ENCODE results near the gene PTPRA. TPM values are rescaled to one million over a fixed set of nuclear protein-coding genes. Genes with fewer than 3 reads are reported as not detected.

The PTPRA gene
- total and polyA plus RNA-seq, 10 of the 15 experiments (the other 5 are each of a cell fraction or from before 2014, with no cell fraction given), result 3.9 to 62.1 (median 34.6) TPM

DNA sequence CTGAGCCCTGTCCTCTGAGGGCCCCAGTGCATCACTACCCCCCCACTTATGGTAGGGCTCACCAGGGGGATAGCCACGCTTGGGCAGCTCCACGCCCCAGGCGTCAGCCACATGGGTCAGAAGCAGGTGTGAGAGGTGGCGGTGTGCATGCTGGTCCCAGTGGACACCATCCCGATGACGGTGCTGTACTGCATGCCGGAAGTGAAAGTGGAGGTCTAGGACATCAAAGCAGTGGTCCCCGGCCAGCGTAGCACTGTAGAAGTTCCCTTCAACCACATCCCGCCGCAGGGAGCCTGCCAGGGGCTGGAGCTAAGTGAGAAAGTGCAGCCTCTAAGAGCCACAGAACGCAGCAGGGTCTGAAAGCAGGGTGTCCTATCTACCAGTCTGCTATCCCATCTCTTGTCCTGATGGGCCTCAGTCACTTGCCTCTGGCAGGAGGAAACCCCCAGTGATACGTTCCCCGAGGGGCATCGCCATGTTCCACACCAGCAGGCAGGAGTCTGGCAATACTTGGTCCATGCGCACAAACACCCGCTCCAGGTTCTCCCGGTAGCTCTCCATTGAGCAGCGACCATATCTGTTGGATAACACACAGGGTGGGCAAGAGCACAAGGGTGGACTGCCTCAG is 35.0 kb upstream of the PTPRA start (continued):
- TF ChIP-seq KAT2A (conservative IDR thresholded peaks at IDR 0.05; ENCODE audit: control insufficient read depth, low read depth, low read length) (no peak), ZNF207 (IDR thresholded peaks at IDR 0.05; ENCODE audit: borderline replicate concordance) (no peak), HDGF (IDR thresholded peaks at IDR 0.05) (no peak), NFYA (IDR thresholded peaks at IDR 0.05; ENCODE audit: borderline replicate concordance, low read depth, low read length) (no peak), ESRRA (IDR thresholded peaks at IDR 0.05; ENCODE audit: low read length) (no peak), POLR2A (IDR thresholded peaks at IDR 0.05; ENCODE audit: low read depth, low read length) (no peak), BCL11A (IDR thresholded peaks at IDR 0.05; ENCODE audit: low read depth, low read length) (peak; percentile 33; the same call in 1 of the 2 replicates), SUPT20H (IDR thresholded peaks at IDR 0.05; ENCODE audit: borderline replicate concordance, control insufficient read depth, low read depth, low read length) (no peak), SMAD1 (IDR thresholded peaks at IDR 0.05; ENCODE audit: low read depth, partially characterized antibody) (no peak), DPF2 (IDR thresholded peaks at IDR 0.05) (peak; percentile 38; the same call in 1 of the 2 replicates), ATF7 (IDR thresholded peaks at IDR 0.05; ENCODE audit: low read depth) (0 out of 2 replicates have a peak, but pooled peaks have one; percentile 15), BHLHE40 (IDR thresholded peaks at IDR 0.05; ENCODE audit: borderline replicate concordance in 1 of 2, low read depth in 2 of 2, low read length in 1 of 2) (peak; percentile 12 to 79; a peak in 2 of 4 replicates), RUNX3 (IDR thresholded peaks at IDR 0.05; ENCODE audit: low read length) (peak; percentile 89), MEF2B (IDR thresholded peaks at IDR 0.05; ENCODE audit: partially characterized antibody, poor library complexity, severe bottlenecking) (peak; percentile 49), MYC (IDR thresholded peaks at IDR 0.05; ENCODE audit: insufficient read depth, insufficient read length, insufficient replicate concordance, low read length, severe bottlenecking) (no peak), SUZ12 (IDR thresholded peaks at IDR 0.05; ENCODE audit: unreplicated experiment) (no peak)
- TF ChIP-seq, protein P1, sequence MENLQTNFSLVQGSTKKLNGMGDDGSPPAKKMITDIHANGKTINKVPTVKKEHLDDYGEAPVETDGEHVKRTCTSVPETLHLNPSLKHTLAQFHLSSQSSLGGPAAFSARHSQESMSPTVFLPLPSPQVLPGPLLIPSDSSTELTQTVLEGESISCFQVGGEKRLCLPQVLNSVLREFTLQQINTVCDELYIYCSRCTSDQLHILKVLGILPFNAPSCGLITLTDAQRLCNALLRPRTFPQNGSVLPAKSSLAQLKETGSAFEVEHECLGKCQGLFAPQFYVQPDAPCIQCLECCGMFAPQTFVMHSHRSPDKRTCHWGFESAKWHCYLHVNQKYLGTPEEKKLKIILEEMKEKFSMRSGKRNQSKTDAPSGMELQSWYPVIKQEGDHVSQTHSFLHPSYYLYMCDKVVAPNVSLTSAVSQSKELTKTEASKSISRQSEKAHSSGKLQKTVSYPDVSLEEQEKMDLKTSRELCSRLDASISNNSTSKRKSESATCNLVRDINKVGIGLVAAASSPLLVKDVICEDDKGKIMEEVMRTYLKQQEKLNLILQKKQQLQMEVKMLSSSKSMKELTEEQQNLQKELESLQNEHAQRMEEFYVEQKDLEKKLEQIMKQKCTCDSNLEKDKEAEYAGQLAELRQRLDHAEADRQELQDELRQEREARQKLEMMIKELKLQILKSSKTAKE (IDR thresholded peaks at IDR 0.05; ENCODE audit: low read depth, poor library complexity, severe bottlenecking), result no peak
- TF ChIP-seq, protein P2, sequence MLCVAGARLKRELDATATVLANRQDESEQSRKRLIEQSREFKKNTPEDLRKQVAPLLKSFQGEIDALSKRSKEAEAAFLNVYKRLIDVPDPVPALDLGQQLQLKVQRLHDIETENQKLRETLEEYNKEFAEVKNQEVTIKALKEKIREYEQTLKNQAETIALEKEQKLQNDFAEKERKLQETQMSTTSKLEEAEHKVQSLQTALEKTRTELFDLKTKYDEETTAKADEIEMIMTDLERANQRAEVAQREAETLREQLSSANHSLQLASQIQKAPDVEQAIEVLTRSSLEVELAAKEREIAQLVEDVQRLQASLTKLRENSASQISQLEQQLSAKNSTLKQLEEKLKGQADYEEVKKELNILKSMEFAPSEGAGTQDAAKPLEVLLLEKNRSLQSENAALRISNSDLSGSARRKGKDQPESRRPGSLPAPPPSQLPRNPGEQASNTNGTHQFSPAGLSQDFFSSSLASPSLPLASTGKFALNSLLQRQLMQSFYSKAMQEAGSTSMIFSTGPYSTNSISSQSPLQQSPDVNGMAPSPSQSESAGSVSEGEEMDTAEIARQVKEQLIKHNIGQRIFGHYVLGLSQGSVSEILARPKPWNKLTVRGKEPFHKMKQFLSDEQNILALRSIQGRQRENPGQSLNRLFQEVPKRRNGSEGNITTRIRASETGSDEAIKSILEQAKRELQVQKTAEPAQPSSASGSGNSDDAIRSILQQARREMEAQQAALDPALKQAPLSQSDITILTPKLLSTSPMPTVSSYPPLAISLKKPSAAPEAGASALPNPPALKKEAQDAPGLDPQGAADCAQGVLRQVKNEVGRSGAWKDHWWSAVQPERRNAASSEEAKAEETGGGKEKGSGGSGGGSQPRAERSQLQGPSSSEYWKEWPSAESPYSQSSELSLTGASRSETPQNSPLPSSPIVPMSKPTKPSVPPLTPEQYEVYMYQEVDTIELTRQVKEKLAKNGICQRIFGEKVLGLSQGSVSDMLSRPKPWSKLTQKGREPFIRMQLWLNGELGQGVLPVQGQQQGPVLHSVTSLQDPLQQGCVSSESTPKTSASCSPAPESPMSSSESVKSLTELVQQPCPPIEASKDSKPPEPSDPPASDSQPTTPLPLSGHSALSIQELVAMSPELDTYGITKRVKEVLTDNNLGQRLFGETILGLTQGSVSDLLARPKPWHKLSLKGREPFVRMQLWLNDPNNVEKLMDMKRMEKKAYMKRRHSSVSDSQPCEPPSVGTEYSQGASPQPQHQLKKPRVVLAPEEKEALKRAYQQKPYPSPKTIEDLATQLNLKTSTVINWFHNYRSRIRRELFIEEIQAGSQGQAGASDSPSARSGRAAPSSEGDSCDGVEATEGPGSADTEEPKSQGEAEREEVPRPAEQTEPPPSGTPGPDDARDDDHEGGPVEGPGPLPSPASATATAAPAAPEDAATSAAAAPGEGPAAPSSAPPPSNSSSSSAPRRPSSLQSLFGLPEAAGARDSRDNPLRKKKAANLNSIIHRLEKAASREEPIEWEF (IDR thresholded peaks at IDR 0.05; ENCODE audit: insufficient replicate concordance, low read depth, low read length), result no peak
- TF ChIP-seq, protein P3, sequence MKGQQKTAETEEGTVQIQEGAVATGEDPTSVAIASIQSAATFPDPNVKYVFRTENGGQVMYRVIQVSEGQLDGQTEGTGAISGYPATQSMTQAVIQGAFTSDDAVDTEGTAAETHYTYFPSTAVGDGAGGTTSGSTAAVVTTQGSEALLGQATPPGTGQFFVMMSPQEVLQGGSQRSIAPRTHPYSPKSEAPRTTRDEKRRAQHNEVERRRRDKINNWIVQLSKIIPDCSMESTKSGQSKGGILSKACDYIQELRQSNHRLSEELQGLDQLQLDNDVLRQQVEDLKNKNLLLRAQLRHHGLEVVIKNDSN (IDR thresholded peaks at IDR 0.05; ENCODE audit: borderline replicate concordance, extremely low read length, insufficient read depth, low read depth, low read length), result no peak
- TF ChIP-seq, protein P4, sequence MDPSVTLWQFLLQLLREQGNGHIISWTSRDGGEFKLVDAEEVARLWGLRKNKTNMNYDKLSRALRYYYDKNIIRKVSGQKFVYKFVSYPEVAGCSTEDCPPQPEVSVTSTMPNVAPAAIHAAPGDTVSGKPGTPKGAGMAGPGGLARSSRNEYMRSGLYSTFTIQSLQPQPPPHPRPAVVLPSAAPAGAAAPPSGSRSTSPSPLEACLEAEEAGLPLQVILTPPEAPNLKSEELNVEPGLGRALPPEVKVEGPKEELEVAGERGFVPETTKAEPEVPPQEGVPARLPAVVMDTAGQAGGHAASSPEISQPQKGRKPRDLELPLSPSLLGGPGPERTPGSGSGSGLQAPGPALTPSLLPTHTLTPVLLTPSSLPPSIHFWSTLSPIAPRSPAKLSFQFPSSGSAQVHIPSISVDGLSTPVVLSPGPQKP (IDR thresholded peaks at IDR 0.05; ENCODE audit: low read depth, low read length), result no peak
